GM21576 (cell line): ENCODE data around the gene ROR1.

Experiments used
- ATAC-seq: cut with Tn5 transposase; IDR thresholded peaks from one replicate; pipeline ENCODE4 v1.9.1; 2021; ENCODE audit warnings: mild to moderate bottlenecking, moderate library complexity; ENCODE audit not compliant: unreplicated experiment

ROR1 gene

DNA sequence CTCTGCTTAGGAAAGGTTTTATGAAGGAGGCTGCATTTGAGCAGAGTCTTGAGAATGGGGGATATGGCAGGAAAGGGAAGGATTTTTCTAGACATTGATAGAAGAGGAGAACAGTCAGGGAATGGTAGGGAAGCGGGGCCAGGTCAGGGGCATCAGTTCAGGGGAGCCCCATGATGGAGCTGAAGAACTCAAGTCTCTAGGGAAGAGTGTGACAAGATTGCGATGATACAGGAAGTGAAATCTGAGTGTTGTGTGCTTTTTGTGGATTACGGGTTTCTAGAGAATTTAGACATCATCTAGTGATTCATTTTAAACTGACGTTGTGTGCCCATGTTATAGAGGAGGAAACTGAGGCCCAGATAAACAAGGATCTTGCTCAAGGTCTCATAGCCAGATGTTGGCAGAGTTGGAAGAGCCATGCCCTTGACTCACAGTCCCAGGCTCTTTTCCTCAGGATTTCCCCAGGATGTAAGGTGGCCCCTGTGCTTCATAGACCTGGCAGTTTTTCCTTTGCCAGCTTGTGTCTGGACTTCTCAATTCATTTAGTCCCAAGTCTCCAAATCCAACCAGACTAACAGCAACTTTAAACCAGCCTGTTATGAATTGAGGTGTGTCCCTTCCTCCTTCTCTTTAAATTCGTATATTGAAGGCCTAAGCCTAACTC, 130.3 kb downstream of the ROR1 start:
- ATAC-seq: no peak

DNA sequence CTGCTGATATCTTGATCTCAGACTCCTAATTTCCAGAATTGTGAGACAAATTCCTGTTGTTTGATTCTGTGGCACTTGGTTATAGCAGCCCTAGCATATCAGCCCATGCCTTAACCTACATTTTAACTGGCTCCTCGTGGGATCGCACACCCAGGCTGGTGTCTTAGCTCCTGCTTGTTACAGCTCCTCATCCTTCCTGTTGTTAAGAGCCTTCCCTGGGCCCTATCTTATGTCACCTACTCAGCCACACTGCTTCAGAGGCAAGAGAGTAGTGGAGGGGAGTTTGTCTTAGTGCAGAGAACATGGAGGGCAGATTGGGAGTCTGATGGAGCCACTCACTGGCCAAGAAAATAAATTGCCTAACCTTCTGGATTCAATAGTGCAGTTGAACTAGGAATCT, 131.0 kb downstream of the ROR1 start:
- ATAC-seq: no peak

DNA sequence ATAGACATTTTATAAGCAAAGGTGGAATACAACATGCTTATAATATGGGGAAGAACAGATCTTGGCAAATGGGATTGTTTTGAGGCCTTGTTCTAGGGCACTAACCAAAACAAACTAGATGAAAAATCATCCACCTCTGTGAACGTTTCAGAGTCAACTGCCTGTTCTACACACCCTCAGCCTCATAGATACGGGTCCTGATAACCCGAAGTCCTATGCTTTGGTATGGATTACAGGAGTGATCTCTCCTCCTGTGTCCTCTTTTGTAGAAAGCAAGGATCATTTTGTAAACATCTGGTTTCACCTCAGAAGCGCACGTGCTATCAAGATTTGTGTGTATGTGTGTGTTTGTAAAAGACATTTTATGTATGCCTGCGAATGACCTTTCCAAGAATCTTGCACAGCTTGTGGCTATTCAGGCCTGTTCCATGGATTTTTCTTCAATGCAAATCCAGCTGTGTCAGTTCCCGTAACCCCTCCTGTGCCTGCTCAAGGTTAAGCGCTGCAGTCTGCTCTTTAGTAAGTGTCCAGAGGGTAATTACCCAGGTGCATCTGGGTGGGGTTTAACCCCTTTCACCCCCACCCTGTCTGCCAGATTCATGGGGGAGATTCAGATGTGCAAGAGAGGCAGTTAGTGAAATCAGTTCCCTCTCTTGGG, 132.4 kb downstream of the ROR1 start:
- ATAC-seq: no peak

DNA sequence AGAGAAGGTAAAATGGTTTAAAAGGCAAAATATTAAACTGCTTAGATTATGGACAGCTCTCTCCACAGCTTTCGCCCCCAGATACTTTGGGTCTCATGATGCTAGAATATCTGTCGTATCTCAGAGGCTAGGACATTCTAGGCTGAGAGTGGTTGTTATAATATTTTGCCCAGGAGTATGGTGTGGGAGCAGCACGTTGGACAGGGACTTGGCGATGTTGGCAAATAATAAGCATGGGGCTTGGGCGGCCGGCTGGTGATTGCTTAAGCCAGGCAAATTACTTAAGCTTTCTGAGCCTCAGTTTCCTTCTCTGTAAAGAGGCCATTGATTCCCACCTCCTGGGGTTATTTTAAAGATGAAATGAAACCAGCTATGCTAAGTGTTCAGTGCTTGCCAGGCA, 133.2 kb downstream of the ROR1 start:
- no peak for ATAC-seq

DNA sequence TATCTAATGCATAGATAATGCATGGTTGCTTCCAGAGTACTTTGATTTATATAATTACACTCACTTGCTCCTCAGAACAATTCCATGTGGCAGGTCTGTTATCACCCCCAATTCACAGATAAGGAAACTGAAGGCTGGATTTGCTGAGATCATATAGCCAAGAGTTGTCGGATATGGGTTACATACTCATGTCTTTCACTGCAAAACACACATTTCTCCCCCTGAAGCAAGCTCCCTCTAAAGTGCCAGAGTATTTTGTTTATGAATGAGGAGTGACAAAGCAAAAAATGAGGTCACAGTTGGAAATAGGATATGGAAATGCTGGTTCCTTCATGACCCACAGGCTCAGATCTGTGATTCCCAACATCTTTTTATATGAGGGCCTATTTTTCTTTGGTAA, 134.2 kb downstream of the ROR1 start:
- ATAC-seq: no peak

DNA sequence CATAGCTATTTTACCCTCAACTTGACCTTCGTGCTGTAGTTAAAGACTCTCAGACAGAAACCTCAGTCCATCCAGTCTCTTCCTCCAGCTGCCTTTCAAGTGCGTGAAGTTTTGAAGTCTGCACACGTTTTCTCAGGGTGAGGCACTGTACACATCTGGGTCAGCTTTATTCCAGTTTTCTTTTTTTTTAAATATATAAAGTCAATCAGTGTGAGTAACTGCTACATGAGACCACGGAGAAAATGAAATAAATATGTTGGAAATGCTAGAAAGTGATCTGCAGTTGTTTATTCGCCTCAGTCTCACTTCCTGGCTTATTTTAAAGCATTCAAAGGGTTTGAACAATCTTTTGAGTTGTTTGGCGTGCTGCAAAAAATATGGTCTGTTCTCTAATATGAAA, 135.7 kb downstream of the ROR1 start:
- ATAC-seq: no peak

DNA sequence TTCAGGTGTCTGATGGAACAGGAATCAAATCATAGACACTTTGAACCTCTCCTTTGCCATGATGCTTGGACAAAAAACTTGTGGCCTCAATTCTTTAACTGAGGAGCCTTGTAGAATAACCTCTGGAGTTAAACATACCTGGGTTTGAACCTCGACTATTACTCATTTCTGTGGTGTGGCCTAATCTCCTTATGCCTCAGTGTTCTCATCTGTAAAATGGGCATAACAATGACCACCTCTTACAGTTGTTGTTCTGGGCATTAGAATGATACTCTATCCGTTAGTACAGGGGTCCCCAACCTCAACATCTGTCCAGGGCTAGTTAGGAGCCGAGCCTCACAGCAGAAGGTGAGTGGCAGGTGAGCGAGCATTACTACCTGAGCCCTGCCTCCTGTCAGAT, 137.2 kb downstream of the ROR1 start:
- ATAC-seq: no peak

DNA sequence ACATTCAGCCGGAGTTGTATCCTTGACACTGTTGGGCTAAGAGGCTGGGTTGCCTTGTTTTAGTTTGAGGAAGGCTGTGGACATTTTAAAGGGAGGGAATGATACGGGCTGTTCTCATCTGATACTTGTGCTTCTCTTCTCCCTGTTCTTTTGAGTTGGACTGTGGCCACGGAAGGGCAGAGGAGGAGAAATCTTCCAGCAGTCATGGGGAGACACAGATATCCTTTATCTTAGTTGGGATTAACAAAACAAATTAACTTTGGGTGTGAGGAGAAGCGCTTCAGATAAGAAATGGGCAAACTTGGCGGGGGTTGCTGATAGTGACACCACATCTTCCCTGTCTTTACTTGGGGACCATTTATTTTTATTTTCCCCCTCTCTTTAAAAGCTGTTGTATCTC, 138.8 kb downstream of the ROR1 start:
- ATAC-seq: no peak

DNA sequence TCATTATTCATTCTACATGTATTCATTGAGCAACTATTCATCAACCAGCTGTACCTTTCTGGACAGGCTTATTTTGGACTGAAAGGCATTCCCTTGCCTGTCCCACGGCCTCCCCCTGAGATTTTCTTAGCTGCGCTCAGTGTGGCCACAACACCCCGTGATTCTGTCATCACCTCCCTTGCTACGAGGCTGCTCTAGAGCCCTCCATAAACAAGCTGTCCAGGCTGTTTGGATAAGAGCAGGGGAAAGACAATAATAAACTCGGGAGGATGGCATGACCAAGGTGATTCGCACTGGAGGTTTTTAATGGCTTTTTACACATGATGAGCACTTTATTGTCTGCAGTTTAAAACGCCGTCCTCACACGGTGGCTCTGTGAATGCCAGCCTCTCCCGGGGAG, 139.7 kb downstream of the ROR1 start:
- ATAC-seq: no peak

DNA sequence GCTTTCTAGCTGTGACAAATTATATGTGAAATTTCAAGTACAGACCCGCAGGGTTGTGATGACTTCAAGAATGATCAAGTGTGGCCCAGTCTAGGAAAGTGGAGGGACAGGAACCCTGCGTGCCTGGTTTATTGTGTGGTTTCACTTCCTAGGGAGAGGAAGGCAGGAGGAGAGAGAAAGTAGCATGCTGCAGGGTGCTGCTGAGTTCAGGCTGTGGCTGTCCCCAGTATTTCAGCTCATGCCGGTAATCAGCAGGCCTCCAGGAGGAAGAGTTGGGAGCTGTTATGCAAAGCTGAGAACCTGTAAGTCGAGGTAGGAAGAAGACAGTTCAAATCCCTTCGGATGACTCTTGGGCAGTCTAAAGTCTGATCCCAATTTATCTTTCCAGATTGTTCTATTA, 140.4 kb downstream of the ROR1 start:
- no peak for ATAC-seq

DNA sequence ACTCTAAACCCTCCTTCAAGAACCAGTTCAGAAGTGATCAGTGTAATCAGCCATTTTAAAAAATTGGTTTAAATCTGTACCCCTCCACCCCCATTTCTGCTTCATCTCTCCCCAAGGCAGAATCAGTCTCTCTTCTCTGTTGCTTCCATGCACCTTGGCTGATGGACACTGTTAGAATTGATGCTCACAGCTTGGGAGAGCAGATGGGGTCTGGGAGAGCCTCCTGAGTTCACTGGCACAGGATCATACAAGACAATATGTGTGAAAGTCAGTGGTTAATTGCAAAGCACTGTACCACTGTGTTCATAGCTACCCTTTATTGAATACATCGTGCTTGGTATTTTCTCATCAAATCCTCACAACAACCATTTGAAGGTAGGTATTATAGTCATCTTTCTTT, 140.9 kb downstream of the ROR1 start:
- ATAC-seq: no peak

DNA sequence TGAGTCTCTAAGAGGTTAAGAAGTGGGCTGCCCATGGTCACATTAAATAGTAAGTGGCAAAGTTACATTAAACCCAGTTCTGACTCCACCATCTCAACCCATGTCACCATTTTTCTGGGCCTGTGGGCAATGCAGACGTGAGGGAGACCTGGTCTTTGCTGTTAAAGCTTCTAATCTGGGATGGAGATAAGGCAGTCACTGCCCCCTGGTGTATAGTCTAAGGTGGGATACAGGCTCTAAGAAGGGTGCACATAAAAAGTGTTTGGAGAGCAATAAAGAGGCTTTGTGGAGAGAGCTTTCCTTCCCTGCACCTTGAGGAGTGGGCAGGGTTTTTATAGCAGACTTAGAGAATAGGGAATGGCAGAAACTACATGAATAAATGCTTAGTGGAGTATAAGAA, 141.3 kb downstream of the ROR1 start:
- ATAC-seq: no peak

DNA sequence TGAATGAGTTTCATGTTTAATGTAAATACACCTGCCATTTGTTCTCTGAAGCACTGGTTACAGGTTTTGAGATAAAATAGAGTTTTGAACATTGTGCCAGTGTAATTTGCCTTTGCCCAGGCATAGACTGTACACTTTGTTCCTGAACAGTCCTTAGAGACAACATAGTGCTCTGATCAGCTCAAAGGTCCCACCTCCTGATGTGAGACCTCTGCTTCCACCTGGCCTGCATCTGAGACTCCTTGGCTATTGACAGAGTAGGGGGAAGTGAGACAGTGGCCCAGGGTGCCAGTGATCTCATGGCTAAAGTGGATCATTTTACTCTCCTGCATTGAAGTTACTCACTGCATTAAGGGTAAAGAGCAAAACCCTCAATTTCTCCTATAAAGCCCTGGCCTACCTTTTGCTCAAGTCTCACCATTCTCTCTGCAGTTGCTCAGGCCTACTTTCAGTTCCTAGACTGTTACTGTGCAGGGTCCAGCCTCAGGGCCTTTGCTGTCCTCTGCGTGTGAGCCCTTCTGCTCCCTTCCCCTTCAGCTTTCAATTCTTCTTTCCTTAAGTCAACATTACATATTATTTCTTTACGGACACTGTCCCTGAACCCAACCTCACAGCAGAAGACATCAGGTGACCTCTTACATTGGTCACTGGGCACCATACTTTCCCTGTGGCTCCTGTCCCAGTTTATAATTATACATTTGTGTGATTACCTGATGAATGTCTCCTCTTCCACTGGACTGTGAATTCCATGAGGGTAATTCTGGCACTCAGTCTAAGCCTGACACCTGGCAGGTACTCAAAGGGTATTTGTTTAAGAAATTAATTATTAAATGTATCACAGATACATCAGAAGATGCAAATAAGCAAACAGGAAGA, 142.9 kb downstream of the ROR1 start:
- no peak for ATAC-seq

DNA sequence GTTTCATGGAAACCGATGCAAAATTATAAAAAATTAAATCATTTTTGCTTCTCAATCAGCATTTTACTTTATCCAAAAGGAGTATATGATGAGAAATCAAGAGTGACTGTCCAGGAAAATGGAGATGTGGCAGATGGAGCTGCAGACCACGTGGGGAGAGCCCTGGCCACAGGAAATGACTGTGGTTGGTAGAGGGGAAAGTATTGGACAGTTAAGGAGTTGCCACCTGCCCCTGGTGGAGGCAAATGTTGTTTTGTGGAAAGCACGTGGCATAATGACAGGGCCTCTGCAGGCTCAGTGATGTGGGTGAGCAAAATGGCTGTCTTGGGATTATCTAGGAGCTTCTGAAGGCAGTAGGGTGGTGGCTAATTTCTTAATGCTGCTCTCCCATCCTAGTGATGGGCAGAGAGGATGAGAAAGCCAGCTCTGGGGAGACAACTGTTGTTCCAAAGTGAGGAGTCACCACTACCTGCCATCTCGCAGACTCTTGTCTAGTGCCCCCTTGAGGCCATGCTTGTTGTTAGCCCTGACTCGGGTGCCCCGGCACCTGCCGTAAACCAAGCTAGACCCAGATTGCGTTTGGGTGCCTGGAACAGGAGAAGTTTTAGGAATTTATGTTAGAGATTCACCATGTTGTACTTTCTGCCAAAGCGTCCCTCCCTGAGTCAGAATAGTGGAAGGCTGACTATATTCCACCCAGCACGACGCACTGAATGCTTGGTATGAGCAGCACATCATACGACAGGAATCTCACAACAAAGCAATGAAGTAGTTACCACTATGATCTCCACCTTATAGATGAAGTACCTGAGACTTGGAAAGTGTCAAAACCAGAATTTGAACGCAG, 144.0 kb downstream of the ROR1 start:
- ATAC-seq: no peak

DNA sequence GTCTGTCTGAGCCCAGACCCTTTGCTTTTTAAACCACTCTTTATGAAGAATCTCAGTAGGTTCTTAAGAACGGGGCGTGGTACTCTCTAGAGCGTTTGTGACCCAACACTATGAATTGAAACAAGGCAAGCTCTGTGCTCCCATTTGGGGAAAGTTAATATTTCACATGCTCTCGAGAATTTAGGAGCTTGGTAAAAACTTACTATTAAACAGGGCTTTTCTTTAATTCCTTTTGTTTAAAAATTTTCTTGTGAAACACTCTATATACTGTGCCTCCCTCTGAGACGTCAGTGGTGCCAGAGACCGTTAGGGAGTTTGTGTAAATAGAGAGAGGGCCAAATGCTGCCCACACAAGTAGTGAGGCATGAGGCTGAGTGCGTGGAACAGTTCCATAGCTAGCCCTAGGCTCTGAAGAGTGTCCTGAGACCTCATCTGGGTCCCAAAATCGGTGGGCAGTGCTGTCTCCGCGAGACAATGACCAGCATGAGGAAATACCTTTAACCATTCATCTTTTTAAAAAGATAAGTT, 144.7 kb downstream of the ROR1 start:
- no peak for ATAC-seq

DNA sequence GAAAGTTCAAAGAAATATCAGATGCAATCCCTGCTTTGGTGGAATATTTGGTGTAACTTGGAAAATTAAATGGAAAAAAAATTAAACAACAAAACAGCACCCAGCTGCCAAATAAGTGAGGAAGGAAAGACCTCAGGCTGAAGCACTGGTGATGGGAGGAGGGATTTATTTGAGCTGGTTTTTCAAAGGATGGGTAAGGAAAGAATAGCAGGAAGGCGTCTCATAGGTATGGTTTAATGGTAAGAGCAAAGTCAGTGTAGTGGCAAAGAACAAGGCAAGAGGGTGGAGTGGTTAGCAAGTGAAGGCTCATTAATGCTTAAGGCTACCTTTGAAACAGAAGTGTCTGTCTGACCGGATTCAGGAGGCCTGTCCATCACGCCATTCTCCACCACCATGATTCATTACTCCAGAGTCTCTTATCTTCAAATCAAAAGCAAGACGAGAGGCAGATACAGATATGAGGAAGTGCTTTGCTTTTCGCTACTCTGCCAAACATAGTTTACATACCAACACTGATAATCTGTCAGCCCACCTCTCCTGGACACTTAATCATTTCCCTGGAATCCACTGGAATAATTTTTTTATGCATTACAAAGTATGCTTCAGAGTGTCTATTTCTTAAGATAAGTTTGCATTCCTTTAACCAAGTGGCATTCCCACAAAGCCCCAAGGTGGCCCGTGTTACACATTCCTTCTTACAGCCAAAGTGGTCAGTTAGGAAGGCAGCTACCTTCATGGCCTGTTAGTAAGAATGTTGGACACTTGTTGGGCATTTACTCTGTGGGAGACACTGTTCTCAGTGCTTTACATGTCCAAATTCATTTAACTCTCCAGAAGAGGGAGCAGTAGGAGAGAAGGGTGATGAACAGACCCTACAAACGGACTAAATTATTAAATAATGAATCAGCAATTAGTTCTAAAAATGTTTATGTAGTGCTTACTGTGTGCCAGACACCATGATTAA, 146.6 kb downstream of the ROR1 start:
- ATAC-seq: no peak

DNA sequence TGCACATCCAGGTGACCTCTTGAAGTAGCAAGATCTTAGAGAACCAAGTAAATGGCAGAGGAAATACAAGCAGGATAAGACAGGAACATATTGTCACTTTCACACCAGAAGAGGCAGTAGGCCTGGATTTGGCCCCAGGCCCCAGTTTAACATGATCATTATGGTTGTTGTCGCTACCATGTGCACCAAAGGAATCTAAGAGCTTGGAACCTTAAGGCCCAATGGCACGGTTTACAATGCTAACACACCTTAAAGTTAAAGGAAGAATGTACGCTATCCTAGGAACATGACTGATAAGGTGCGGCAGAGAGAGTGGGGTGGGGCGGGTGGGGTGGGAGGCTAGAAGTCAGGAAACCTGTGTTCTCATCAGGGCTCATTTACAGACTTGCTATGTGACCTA, 147.5 kb downstream of the ROR1 start:
- no peak for ATAC-seq

DNA sequence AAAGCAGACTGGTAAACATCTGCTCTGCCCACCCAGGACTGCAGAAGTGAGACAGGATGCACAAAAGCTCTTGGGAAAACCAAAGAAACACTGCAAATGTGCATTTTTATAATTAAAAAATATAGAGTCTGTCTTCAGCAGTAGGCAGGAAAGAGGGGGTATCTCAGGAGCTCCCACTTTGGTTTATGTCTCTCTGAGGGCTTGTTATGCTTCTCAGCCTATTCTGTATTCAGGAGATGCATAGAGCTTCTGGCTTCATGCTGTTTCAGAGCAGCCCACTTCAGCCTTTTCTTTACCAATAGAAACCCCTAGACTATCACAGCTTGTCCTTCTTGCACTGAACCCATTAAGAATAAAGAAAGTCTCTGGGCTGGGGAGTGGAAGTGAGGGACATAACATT, 148.0 kb downstream of the ROR1 start:
- no peak for ATAC-seq

DNA sequence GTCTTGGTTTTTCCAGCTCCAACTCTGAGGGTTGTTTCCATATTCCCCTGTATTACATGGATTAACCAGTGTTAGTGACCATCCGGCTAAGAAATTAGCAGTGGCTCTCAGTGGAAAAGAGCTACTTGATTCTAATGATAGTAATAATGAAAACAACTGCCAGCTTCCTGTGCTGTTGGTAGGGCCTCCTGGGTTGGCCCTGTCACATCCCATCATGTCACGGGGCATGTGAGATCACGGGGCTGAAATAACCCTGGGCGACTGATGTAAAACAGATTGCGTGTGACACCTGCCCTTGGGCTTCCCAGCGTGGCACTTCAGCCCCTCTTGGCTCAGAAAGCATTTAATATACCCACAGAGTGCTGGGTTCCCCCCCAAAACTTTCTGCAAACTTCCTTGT, 149.0 kb downstream of the ROR1 start:
- ATAC-seq: no peak

DNA sequence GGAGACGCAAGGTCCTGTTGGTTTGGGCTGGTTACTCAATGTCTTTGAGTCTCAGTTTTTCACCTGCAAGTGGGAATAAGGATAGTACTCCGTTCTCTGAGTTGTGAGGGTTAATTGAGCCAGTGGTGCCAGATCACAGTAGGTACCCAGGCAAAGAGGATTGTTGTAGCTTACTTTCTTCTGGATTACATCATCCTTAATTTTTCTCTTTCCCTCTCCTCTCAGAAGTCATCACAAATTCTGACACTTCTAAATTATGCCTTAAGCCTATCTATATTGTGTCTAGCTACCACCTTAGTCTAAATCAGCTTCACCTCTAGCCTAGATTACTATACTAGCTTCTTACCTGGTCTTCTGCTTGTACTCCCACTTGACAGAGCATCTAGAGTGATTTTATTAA, 149.5 kb downstream of the ROR1 start:
- ATAC-seq: no peak
